SH-SY5Y (cell line): ENCODE data around the gene FAN1.

ENCODE experiments used
- GATA2 ChIP-seq: IDR thresholded peaks from 2 replicates; pipeline ENCODE4 v1.6.1; 2011; ENCODE audit warnings: mild to moderate bottlenecking, low read depth, low read length
- GATA3 ChIP-seq: IDR thresholded peaks from 2 replicates; pipeline ENCODE4 v1.6.1; 2011; ENCODE audit warnings: low read depth, mild to moderate bottlenecking, low read length, moderate library complexity

The FAN1 gene

DNA sequence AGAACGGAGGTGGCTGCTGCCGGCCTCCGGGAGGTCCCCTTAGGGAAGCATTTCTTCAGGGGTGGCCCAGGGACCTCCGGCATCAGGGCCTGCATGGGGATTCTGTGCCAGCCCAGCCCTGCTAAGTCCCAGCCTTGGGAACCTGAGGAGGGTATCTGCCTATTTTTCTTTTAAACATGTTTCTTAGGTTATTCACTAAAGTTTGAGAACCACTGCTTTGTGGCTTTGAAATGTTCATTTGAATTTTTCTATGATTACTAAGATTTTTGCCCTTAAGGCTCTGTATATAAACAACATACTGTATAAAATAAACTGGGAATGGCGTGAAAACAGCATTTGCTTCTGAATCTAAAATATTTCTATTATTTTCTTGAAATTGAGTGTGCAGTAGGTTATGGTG lies 24.4 kb downstream of the FAN1 start:
- TF ChIP-seq GATA2: no peak

DNA sequence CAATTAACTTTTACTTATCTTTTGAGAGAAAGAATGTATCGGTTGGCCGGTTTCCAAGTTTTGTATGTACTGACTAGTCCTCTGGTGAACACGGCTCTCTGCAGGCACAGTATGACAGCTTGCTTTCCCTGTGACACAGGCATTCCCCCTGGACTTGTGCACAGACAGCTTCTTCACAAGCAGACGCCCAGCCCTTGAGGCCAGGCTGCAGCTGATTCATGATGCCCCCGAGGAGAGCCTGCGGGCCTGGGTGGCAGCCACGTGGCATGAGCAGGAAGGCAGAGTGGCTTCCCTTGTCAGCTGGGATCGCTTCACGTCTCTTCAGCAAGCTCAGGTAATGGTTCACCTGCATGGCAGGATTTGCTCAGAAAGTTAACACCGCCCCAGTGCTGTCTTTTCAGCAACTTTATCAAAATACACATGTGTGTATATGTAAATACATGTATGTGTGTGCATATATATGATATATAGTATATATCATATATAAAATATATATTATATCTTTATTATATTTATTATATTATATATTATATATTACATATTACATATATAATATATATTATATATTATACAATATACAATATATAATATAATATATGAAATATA lies 25.5 kb downstream of the FAN1 start:
- TF ChIP-seq GATA2: no peak

DNA sequence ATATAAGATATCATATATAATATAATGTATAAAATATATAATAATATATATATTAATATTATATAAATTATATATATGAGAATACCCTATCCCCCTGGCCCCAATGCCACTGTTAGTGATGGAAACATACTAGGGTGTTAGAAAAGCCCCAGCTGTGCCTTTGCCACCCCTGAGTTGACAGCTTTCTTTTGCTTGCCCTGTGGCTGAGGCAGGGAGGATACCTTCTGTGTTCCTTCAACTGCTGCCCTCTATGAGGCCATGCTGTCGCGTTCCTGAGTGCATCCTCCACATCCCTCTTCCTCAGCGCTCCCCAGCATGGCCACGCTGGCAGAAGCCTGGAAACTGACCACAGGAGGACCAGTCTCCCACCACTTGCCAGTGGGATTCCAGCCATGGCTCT lies 26.3 kb downstream of the FAN1 start:
- no peak for TF ChIP-seq GATA3
- no peak for TF ChIP-seq GATA2

DNA sequence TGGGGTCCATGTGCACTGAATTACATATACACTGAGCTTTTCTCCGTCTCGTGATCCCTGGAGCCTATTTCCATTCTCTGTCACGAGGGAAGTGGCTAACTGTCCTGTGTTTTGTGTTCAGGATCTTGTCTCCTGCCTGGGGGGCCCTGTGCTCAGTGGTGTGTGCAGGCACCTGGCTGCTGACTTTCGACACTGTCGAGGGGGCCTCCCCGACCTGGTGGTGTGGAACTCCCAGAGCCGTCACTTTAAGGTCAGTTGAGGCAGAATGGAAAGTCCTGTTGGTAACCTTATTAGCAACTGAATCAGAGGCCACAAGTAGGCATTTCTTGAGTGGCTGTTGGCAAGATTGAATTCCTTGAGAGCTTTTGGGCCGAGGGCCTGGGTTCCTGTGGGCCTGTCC lies 26.7 kb downstream of the FAN1 start:
- no peak for TF ChIP-seq GATA2
- TF ChIP-seq GATA3: no peak

DNA sequence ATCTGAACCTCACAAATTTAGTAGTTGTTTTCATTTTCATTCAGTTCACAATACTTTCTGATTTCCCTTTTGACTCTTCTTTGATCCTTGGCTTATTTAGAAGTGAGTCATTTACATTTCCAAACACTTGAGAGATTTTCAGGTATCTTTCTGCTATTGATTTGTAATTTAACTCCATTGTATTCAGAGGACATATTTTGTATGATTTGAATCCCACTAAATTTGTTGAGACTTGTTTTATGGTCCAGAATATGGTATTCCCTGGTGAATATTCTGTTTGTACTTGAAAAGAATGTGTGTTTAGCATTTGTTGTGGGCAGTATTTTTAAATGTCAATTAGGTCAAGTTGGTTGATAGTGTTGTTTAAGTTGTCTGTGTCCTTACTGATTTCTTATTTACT lies 29.6 kb downstream of the FAN1 start:
- TF ChIP-seq GATA3: no peak
- TF ChIP-seq GATA2: no peak

DNA sequence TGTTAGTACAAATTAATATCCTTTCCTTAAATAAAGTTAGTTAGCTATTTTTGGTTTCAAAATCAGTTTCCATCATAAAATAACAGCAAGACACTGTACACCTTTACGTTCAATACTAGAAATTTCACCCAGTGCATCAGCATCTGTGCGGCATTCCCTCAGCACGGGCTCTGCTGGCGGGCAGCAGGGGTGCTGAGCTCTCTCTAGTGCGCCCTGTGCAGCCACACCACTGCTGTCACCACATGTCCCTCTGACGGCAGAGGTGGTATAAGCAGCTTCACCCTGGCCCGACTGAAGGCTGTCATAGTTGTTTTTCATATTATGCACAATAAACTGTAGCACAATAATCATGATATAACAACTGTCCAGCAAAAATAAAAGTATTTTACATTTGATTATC lies 35.4 kb downstream of the FAN1 start:
- TF ChIP-seq GATA3 (no peak), GATA2 (no peak)

DNA sequence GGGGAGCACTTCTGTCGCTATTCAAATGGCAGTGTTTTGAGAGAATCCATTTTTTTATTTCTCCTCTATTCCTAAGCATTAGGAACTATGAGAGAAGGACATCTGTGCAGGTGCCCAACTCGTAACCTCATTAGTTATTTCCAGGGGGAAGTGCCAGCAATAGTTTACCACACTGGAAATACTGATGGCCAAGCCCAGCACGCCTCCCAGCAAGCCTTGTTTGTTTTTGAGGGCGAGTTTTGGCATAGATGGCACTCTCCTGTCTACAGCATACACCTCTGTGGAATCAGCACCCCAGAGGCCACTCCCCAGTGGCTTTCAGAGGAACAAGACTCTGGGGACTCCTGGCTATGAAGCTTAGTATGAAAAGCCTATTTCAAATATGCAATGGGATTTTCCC lies 36.6 kb downstream of the FAN1 start:
- TF ChIP-seq GATA3 (no peak), GATA2 (no peak)

DNA sequence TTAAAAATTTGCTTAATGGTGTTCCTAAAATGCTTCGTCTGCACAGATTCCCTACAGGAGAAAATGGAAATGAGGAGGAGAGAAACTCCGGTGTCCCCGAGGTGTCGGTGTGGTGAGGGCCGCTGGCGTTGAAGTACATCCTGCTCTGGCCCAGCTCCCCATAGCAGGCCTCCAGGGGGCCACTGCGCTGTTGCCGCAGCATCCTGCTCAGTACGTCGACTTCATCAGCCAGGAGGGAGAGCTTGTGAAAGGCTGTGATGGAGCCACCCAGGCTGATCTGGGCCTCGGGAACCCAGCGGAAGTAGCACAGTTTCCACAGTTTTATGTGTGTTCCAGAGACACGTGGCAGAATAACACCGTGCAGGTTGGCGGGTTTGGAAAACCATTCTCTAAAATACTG lies 37.8 kb downstream of the FAN1 start:
- no peak for TF ChIP-seq GATA3
- no peak for TF ChIP-seq GATA2

DNA sequence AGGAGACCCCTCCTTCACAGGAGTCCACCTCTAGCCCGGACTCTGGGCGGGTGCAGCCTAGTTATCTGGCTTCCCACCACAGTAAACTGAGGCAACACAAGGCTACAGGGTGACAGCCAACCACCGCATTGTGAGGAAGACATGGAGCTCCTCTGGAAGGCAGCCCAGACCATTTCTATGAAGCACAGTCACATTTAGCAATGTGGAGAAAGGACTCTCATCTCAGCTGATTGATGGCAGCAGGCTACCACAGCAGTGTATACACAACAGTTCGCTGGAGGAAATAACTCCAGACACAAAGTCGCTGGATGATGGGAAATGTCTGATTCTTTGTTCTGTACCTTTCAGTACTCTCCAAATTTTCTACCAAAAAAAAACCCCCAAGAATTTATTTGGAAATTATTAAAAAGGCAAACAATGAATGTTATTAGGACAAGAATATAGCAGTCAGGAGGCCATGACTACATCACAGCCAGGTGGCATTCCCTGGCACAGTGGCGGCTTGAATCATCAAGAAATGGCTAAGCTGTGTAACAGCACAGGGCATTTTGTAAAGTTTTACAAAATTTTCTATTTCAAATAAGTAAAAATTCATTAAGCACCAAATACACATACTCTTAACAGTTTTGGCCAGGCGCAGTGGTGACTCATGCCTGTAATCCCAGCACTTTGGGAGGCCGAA lies 40.1 kb downstream of the FAN1 start:
- TF ChIP-seq GATA2 (no peak), GATA3 (no peak)

DNA sequence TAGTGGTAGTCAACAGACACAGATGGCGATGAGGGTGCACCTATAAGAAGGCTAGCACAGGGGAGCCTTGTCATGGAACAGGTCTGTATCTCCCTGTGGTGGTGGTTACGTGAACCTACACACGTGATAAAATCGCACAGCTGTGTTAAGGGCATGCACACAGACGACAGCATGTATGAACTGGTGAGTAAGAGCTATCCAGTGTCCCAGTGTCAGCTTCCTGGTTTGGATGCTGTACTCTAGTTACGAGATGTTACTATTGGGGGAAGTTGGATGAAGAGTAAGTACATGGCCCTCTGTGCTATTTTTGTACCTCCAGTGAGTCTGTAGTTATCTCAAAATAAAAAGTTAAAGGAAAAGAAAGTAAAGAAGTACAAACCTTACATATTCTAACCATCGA lies 49.5 kb downstream of the FAN1 start:
- TF ChIP-seq GATA2 (no peak), GATA3 (no peak)

DNA sequence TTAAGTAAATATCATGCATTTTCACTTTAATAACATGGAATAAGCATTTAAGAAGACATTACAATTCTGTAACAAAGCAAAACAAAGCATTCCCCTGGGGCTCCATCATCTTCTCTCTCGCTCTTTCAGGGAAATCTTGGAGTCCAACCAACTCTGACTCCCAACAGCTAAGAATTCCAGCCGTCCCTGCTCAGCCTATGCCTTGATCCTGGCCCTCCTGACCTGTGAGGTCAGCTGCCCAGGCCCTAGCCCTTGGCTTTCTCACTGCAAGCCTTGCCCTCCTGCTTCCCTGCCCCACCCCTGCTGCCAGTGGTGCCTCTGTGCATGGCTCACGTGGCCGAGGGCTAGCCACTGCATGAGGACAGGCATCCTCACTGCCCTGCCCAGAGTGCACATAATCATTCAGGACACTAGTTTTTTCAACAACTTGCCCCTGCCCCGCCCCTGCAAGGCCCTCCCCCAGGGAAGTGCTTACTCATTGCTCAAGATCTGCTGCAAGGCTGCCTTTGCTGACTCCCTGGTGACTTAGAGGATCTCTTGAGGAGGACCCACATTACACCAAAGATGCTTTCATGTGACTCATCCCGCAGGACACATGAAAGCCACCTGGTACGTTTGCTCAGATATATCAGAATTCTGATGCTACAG lies 50.1 kb downstream of the FAN1 start:
- TF ChIP-seq GATA2: no peak
- no peak for TF ChIP-seq GATA3

DNA sequence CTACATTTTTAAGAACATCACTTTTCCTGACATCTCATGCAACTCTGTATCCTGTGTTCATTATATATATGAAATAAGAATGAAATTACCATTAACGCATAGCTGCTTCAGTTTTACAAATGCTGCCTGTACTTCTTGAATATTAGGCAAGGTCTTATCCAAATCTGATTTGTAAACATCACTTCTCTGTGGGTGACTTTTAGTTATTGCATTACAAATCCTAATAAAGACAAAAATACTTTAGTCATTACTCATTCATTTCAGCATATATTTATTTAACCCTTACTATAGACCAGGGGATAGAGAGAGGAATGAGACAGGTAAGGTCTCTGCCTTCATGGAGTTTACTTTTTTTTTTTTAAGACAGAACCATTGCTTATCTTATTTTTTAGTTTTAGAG lies 51.0 kb downstream of the FAN1 start:
- TF ChIP-seq GATA3: no peak
- TF ChIP-seq GATA2: no peak

DNA sequence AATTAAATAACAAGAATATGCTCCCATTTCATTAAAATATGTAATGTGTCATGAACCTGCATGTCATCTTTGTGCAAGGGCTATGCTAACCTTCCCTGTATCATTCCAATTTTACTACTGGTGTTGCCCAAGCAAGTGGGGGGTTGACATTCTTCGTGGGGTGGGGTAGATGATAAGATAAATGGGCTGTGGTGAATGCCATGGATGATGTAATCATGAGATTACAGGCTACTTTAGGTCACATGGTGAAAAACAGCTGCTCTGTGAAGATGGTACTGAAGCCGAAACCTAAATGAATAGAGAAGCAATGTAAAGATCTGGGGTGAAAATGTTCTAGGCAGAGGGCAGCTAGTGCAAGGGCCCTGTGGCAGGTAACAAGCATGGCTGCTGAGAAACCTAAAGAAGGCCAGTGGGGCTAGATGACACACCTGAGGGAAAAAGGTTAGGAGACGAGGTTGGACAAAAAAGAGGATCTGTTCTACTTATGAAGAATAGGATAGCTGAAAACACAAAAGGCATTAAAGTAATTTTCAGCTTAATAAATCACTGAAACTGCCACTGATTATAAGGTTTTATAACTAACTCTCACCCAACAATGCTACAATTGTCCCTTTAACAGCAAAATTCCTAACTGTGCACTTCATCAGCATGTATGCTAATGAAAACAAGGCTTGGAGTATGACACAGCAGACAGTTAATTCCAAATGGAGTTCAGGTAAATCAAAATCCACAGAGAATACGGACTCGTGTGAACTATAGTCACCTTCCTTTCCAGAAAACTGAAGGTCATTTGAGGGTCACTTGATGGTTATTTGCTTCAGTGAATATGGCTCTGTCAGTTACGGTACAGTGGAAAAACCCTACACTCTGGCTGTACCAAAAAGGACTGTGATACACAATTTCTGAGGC lies 52.8 kb downstream of the FAN1 start:
- TF ChIP-seq GATA3: no peak

DNA sequence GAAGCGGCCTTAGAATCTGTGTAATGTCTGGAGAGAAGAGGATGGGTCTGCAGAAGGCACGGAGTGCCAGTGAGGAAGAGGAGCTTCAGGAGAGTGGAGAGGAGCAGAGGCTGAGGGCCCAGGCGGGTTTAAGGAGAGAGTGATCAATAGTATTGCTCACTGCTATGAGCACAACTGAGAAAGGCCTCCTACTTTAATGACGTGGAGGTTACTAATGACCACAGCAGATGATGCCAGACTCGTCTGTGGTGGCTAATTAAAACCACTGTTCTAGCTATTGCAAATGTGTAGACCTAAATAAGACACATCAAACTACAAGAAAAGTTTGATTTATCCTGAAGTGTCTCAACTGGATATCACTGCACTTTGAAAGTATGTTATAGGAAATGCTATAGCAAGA lies 54.5 kb downstream of the FAN1 start:
- TF ChIP-seq GATA3: no peak
- TF ChIP-seq GATA2: no peak
